Effector CD4-positive, alpha-beta T cell (primary cell): ENCODE measurements around the gene RARRES2.
"Not testable (repeated sequence)": the region's sequence is repeated elsewhere in the genome, so short reads cannot be mapped to it uniquely, and the experiment has no call there.

Source experiments
- DNase-seq: peaks from one replicate; pipeline ENCODE4 v3.0.0-alpha.2; 2020

The RARRES2 gene

DNA sequence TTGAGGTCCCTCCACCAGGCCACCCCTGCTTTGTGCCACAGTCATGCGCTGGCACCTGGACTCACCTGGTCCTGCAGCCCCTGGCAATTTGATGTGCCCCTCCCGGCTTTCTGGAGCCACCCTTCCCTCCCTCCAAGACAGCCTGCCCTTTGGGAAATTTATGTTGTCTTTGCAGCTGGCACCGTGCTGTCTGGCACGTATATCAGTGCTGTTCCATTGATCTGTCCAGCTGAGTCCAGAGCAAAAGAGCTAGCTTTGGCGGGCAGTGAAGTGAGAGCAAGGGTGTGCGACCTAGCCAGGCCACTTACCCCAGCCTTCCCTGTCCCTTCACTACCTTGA, 5.7 kb downstream of the RARRES2 start:
- DNase-seq: no peak

DNA sequence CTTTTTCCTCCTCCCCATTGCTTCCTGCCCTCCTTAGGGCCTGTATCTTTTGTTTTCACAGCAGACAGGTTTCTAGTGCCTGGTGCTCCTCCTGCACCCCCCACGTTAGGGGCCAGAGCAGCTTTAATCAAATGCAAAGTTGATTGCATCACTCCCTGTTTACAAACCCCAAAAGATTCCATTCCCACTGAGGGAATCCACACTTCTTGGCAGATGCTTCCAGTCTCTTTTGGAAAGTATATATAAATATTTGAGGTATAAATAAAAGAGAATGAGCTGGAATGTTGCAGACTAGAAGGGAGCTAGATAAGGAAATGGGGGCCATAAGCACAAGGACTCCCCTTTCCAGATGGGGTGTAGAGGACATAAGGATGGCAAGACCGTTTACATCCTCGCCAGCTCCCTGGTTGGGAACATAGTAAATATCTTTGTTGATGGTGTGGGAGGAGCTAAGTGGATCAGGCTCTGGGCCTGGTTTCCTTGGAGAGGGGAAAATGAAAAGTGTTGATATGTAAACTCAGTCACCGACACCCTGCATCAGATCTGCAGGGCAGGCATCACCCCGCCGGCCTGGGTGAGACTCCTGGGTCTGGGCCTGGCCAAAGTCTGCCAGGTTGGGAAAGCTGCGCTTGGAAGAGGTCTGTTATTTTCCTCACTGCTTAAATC, 6.2 kb downstream of the RARRES2 start:
- no peak for DNase-seq

DNA sequence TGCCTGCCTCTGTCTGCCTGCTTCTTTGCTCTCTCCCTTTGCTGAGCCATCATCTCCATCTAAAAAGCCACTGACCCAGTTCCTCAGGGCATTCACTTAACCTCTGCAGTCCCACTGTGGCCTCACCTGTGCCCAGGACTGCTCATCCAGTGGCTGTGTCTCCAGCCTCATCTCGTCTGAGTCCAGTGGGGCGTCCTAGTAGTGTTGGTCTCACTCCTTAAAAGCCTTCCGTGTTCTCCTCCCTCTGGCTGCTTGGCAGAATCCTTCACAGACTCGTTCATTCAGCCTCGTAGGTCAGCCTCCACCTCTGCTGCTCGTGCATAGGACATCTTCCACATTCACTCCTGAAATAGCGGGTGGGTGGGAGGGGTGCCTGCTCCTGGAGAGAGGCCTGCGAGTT, 7.3 kb downstream of the RARRES2 start:
- no peak for DNase-seq

DNA sequence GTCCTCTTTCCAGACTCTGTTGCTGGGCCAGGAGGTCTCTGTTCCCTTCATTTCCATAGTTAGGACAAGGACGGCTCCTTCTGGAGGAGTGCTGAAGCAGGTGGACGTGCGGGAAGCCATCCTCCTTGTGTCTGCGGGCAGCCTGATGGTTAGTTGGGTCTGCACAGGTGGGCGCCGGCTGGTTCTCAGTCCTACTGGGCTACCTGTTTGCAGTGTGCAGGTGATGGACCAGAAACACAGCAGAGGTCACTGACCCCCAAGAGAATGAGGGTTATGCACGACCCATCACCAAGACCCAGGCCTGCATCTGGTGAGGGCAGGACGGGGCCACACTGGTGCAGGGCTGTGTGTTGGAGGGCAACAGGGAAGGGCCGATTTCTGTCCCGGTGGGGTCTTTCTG, 7.8 kb downstream of the RARRES2 start:
- no peak for DNase-seq

DNA sequence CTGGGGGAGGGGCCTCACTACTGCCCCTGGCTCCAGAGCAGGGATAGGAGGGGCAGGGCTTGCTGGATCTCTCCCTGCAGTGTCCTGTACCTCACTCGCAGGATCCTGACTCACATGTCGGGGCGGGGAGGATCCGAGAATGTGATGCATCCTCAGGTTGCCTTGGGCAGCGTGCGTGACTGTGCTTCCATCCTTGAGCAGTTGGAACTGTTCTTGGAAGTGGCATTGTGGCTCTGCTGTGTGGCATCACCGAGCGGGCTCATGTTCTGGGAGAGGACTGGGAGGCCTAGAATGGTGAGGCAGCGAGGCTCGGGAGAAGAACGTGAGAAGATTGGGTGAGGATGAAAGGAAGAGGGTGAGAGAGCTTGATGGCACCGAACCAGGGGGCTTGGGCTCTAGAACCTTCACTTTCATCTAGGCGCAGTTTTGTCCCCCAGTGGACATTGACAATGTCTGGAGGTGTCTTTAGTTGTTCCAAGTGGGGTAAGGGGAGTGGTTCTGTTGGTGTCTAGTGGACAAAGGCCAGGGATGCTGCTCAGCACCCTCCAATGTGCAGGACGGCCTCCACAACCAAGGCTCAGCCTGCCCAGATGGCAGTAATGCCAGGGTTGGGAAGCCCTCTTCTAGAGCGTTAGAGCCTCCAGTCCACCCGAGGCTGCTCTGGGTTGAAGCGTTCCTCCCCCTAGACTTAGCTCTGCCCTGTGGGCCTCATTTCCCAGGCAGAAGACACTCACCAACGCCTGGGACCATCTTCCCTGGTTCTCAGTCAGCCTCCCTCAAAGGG, 8.4 kb downstream of the RARRES2 start:
- DNase-seq: no peak

DNA sequence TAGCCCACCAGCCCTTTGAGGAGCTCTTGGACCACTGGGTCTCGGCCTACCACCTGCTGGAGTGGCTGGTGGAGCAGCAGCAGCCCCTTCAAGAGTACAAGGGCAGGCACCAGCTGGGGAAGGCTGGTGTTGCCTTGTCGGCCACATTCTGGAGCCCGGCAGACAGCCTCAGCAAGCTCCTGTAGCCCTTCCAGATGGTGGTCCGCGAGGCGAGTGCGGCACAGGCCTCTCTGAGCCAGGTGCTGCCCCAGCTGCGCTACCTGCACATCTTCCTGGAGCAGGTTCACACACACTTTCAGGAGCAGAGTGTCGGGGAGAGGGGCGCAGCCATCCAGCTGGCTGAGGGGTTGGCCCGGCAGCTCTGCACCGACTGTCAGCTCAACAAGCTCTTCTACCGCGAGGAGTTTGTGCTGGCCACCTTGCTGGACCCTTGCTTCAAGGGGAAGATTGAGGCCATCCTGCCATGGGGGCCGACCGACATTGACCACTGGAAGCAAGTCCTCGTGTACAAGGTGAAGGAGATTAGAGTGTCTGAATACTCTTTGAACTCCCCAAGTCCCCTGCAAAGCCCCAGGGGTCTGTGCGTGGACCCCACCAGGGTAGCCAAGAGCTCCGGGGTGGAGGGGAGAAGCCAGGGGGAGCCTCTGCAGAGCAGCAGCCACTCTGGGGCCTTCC, 11.1 kb downstream of the RARRES2 start:
- no peak for DNase-seq

DNA sequence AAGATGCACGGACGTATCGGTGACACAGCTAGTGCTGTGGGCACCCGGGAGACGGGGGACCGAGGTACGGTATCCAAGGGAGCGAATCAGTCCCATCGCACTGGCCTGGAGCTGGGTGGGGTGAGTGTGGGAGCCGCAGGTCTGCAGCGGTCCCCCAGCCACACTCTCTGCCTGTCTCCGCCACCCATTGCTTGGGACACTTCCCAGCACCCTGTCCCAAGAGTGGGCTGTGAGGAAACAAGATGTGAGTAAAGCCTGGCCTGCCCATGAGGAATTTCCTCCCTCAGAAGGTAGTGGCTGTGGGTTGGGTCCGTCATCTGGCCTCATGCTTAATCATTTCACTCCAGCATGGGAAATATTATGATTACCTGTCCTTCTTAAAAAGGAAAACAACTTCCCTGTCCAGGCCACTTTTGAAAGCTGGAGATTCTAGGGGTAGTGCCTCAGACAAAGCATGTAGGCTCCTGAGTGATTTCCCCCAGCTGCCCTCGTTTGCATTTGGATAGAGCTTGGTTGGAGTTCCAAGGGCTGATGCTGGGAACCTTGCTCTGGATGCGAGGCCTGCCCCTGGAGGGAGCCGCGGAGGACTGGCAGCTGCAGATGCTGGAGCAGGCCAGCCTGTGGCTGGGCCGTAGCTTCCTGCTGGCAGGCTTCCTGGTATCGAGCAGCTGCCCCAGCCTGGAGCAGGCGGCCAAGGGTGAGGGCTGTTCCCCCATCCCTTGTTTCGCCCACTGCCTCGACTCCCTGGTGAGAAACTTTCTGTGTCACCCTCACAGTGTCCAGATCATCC, 11.9 kb downstream of the RARRES2 start:
- DNase-seq: no peak

DNA sequence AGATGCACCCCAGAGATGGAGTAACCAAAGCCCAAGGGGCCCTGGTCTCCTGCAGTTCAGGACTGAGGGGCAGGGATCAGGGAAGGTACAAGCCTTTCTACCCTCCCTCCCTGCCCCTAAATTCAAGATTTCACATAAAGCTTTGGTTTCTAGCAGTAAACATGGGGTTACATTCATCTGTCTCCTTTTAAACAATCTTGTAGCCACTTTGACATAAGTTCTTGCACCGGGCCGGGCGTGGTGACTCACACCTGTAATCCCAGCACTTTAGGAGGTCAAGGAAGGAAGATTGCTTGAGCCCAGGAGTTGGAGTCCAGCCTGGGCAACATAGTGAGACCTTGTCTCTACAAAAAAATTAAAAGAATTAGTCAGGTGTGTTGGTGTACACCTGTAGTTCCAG, 14.1 kb downstream of the RARRES2 start:
- no peak for DNase-seq

DNA sequence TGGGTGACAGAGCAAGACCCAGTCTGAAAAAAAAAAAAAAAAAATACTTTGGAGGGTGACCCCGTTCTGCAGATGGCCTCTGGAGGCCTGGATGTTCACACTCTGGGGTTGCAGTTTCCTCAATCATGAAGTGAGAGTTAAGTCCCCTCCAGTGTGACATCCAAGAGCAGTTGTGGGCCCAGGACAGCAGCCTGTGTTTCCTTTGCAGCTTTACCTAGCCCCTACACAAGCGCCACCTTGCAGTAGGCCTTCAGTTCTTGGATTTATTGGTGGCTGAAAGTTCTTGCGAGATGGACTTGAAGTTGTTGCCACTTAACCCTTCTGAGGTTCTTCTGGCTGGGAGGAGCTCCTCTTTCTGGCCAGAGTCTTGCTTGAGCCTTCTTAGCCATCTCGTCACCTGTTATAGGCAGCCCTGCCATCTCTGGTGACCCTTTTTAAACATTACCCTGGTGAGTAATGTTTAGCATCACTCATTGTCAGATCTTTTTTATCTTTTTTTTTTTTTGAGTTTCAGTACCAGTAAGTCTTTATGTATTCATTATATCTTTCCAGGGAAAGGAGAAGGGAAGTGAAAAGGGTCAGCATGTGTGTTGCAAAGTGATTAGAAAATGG, 14.7 kb downstream of the RARRES2 start:
- DNase-seq: no peak

DNA sequence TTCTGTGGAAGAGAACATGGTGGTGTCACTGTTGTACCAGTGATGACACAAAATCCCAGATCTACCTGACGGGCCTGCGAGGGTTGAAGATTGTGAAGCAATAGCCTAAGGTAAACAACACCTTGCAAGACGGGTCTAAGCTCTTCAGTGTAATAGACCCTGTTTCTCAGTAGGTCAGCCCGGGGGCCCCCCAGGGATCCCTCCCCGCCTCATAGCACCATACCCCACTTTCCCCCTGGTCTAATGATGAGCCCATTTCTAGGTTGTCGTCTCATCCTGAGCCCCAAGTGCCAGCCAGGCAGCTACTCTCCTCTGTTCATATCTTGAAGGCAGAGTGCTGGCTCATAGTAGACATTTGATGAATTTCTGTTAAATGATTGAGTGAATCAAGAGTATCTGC, 15.5 kb downstream of the RARRES2 start:
- no peak for DNase-seq

DNA sequence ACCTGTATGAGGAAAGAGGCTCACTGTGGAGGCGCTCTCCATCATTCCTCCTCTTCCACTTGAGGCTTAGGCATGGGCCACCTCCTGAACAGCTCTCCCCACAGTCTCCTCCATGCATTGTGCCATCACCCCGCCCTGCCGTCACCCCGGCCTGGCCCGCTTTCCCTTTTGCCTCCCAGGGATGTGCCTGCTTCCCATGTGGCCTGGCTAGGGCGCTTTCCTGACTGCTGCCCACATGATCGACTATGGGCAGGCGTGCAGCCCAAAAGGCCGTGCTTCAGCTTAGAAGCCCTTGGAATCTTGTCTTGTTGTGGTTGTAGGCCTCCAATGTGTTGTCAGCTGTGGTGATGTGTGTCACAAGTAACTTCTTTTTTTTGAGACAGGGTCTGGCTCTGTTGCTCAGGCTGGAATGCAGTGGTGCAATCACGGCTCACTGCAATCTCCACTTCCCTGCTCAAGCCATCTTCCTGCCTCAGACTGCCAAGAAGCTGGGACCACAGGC, 16.3 kb downstream of the RARRES2 start:
- DNase-seq: no peak

DNA sequence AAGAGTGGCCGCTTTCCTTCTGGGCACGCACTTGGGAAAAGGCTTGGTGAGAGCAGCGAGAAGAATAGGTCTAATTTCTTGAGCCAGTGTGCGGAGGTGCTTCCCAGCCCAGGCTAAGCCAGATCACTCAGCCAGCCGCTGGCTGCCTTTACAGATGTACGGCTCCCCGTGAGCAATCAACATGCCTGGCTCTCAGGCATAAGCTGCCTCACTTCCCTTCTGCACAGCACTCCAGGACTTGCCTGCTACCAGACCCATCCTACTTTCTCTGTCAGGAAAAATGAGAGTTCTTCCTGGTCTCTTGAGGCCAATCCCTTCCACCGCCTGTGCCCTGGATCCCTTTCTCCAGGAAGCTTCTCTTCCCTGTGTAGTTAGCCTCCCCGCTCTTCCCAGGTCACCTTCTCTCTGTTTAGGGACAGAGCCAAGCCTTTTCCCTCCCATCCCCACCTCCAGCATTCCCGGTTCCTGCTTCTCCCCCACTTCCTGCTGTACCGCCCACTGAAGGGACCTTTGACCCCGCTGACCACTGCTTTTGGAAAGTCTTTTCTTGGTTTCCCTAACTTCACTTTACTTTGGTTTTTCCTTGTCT, 17.0 kb downstream of the RARRES2 start:
- DNase-seq: no peak

DNA sequence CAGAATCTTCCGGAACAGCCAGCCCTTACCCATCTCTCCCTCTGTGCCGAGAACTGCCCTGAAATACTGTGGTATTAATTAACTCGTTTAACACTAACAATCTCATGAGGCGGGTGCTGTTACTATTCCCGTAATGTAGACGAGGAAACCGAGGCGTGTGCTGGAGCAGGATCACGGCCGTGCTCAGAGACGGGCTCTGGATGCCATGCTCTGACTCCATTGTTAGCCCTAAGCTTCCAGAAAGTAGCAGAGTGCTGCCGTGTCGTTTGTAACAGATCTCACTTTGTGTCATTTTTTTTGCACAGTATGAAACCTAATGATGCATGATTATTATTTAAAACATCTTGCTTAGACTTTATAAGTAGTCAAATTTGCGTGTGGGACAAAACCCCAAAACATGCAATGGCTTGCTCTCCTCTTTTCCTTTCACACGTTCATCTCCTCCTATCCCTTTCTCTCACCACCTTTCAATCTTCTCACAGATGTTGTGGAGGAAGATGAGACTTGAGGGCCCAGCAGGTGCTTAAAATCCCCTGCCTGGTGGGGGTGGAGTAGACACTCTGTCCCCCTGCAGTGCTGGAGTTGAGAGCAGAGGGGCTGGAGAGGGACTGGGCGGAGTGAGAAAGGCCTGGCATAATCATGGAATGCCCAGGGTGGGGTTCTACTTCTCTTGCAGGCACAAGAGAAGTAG, 17.6 kb downstream of the RARRES2 start:
- no peak for DNase-seq

DNA sequence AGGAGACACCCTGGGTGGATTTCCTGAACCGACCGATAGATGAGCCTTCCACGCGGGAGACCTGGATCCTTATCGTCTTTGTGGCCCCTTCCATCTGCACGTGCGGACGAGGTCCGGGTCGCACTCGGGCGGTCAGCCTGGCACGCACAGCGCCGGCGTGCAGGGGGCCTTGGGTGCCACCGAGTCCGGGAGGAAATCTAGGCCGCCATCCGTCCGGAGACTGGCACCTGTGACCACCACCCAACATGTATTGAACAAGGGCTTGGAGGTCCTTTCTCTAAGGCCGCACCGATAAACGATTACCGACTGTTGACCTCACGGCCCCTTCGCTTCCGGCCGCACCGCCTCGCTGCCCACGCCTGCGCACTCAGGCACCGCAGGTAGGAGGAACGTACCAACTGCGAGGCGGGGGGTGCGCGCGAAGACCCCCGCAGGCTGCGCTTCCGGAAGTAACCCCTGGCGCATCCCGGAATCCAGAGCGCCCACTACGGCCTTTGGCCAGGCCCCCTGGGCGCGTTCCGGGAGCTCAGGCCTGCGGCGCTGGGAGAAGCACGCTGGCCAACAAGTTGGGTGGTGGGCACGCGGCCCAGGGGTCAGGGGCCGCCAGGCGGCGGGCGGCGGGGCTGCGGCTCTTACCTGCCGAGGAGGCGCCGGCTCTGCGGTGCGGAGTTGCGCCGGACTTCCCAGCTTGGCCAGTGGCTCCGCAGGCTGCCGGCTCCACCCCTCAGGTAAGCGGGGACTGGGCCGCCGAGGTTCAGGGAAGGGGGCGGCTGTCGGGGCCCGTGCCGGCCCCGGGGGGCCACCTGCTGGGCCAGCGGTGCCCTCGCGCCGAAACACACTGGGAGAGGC, 18.4 kb downstream of the RARRES2 start, which contains the start of the genes ACTR3C and LRRC61:
Gene ACTR3C, minus strand, starts transcription at position 713 of the 849 bp plus-strand sequence. CDS start 28,249 bp downstream, outside the sequence.
Gene LRRC61, plus strand, starts transcription at position 523 of the 849 bp plus-strand sequence. CDS start 13,507 bp downstream, outside the sequence.
- DNase-seq: peak; percentile 12

DNA sequence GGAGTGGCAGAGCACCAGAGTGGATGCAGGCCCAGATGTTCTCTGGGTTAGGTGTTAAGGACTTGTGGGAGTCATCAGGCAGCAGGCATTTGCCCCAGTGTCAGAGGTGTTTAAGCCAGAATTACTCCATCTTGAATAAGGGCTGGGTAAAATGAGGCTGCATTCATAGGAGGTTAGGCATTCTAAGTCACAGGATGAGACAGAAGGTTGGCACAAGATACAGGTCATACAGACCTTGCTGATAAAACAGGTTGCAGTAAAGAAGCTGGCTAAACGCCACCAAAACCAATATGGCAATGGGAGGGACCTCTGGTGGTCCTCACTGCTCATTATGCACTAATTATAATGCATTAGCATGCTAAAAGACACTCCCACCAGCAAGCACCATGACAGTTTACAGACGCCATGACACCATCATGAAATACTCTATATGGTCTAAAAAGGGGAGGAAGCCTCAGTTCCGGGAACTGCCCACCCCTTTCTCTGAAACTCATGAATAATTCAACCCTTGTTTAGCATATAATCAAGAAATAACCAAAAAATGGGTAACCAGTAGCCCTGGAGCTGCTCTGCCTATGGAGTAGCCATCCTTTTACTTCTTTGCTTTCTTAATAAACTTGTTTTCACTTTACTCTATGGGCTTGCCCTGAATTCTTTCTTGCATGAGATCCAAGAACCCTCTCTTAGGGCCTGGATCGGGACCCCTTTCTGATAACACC, 19.2 kb downstream of the RARRES2 start:
- no peak for DNase-seq

DNA sequence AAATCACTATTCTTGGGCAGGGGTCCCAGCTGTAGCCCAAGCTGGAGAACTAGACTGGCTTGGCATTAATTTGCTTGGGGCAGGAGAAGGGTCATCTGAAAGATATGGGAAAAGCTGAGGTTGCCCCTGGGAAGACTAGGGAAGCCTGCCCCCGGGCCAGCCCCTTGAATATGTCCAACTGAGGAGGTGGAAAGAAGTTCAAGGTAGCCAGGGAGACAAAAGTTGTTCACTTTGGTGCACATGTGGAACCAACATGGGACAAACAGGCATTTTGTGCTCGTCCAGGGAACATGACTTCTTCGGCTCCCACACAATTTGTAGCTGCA, 19.7 kb downstream of the RARRES2 start:
- DNase-seq: no peak

DNA sequence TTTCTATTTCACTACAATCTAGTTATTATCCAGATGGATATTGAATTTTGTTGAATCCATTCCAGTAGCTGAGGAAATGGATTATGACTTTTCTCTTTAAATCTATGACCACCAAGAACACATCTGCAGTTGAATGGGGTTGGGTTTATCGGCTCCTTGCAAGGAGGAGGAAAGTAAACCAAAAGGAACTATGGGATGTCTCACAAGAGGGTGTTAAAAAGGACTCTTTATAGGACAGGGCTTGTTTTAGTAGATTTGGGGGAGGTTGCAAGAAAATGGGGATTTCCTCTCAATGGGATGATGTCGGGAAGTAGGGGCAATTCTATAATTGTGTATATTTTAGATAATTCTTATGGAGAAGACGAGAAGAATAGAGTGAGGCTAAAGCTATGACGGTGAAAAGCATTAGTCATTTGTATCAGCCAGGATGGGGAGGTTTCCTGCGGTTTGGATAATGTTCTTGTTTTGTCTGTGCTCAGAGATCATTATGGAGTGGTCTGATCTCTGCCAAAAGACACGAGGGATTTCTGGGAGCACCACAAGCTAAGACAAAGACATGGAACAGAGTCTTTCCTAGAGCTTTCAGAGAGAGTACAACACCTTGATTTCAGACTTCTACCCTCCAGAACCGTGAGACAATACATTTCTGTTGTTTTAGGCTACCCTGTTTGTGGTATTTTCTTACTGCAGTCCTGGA, 23.5 kb downstream of the RARRES2 start:
- DNase-seq: no peak

DNA sequence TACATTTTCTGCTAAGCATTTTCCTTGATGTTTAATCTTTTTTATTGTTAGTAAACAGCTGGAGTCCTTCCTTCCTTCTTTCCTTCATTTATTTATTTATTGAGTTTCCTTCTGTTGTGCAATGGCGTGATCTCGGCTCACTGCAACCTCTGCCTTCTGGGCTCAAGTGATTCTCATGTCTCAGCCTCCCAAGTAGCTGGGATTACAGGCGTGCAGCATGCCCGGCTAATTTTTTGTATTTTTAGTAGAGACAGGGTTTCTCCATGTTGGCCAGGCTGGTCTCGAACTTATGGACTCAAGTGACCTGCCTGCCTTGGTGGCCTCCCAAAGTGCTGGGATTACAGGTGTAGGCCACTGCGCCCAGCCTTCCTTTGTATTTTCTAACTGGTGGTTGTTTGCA, 24.4 kb downstream of the RARRES2 start:
- not testable (repeated sequence) for DNase-seq

DNA sequence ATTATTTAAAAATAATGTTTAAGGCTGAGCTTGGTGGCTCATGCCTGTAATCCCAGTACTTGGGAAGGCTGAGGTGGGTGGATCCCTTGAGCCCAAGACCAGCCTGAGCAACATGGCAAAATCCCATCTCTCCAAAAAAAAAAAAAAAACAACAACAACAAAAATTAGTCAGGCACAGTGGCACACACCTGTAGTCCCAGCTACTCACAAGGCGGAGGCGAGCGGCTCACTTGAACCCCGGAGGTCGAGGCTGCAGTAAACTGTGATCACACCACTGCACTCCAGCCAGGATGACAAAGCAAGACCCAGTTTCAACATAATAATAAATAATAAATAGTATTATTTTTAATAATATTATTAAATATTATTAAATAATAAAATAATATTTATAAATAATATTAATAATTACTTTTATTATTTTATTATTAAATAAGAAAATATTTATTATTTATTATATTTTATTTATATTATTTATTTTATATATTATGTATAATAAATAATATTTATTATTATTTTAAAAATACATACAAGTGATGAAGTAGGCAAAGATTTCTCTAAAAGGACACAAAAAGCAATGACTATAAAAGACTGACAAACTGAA, 26.7 kb downstream of the RARRES2 start:
- no peak for DNase-seq
